WERI-Rb-1 (cell line): ENCODE measurements around the gene KXD1.
"Not testable (repeated sequence)": the region's sequence is repeated elsewhere in the genome, so short reads cannot be mapped to it uniquely, and the experiment has no call there.

Experiments used
- DNase-seq: peaks from one replicate; pipeline ENCODE4 v3.0.0-alpha.2; 2020
- H3K27ac ChIP-seq: fragments of 250-450 bp; sonication (Bioruptor Pico); 2 replicates; pipeline ENCODE4 v1.5.1; 2020; ENCODE audit warnings: mild to moderate bottlenecking, moderate library complexity
- H3K27me3 ChIP-seq: fragments of 250-450 bp; sonication (Bioruptor Pico); 2 replicates; pipeline ENCODE4 v1.5.1; 2021; ENCODE audit warnings: mild to moderate bottlenecking, low read depth, moderate library complexity; ENCODE audit not compliant: insufficient read depth, severe bottlenecking
- H3K36me3 ChIP-seq: fragments of 250-450 bp; sonication (Bioruptor Pico); 2 replicates; pipeline ENCODE4 v1.5.1; 2020; ENCODE audit warnings: mild to moderate bottlenecking, moderate library complexity
- H3K4me3 ChIP-seq: 2 replicates; pipeline ENCODE4 v1.5.1; 2011; ENCODE audit warnings: low read depth, mild to moderate bottlenecking, control low read depth, low read length
- H3K9me3 ChIP-seq: fragments of 250-450 bp; sonication (Bioruptor Pico); 2 replicates; pipeline ENCODE4 v1.5.1; 2021; ENCODE audit warnings: mild to moderate bottlenecking, moderate library complexity; ENCODE audit not compliant: severe bottlenecking
- TF ChIP-seq, protein P1 (sequence below): IDR thresholded peaks from 2 replicates; pipeline ENCODE4 v1.5.1; 2011; ENCODE audit warnings: low read depth, mild to moderate bottlenecking, control low read depth, inconsistent platforms, low read length

The KXD1 gene

GRCh38 chr19:18538115-18538514 is 19.6 kb upstream of the KXD1 start:
- TF ChIP-seq, protein P1, sequence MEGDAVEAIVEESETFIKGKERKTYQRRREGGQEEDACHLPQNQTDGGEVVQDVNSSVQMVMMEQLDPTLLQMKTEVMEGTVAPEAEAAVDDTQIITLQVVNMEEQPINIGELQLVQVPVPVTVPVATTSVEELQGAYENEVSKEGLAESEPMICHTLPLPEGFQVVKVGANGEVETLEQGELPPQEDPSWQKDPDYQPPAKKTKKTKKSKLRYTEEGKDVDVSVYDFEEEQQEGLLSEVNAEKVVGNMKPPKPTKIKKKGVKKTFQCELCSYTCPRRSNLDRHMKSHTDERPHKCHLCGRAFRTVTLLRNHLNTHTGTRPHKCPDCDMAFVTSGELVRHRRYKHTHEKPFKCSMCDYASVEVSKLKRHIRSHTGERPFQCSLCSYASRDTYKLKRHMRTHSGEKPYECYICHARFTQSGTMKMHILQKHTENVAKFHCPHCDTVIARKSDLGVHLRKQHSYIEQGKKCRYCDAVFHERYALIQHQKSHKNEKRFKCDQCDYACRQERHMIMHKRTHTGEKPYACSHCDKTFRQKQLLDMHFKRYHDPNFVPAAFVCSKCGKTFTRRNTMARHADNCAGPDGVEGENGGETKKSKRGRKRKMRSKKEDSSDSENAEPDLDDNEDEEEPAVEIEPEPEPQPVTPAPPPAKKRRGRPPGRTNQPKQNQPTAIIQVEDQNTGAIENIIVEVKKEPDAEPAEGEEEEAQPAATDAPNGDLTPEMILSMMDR, result no peak
- H3K4me3 ChIP-seq, result no peak overlapping the region
- no peak for DNase-seq
- no peaks in the 10 kb centered on the region for H3K27me3 ChIP-seq
- no peak overlapping the region for H3K27ac ChIP-seq
- H3K9me3 ChIP-seq, result no peaks in the 10 kb centered on the region
- peaks cover 54% of the 10 kb centered on the region for H3K36me3 ChIP-seq

DNA sequence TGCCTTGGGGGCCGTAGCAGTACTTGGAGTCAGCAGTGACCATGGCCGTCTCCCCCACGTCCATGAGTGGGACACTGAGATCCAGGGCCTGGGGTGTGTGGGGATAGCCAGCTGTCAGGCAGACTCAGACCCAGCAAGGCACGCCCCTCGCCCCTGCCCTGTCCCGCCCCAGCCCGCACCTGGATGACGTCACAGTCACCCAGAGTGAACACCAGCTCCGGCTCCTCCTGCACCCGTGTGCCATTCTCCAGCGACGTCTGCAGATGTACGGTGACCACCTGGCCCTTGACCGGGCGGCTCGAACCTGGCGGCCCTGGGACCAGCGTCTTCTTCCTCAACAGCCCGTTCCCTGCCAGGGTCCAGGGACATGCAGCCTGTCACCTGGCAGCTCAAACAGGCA is 18.3 kb upstream of the KXD1 start:
- peaks cover 52% of the 10 kb centered on the region for H3K36me3 ChIP-seq
- TF ChIP-seq, protein P1, result no peak
- H3K27me3 ChIP-seq, result no peaks in the 10 kb centered on the region
- no peak for DNase-seq
- H3K27ac ChIP-seq, result no peak overlapping the region
- H3K9me3 ChIP-seq, result no peaks in the 10 kb centered on the region
- H3K4me3 ChIP-seq, result no peak overlapping the region

GRCh38 chr19:18540200-18540599 is 17.5 kb upstream of the KXD1 start:
- H3K36me3 ChIP-seq, result peaks cover 49% of the 10 kb centered on the region
- H3K9me3 ChIP-seq, H3K27ac ChIP-seq, H3K4me3 ChIP-seq, H3K27me3 ChIP-seq, DNase-seq: not testable (repeated sequence)

GRCh38 chr19:18541258-18541991 is 16.2 kb upstream of the KXD1 start:
- DNase-seq, result no peak
- no peaks in the 10 kb centered on the region for H3K9me3 ChIP-seq
- TF ChIP-seq, protein P1, result no peak
- H3K36me3 ChIP-seq, result peaks cover 41% of the 10 kb centered on the region
- H3K4me3 ChIP-seq, result no peak overlapping the region
- H3K27ac ChIP-seq, result no peak overlapping the region
- H3K27me3 ChIP-seq, result no peaks in the 10 kb centered on the region

- TF ChIP-seq, protein P1, result no peak
- Histone ChIP-seq H3K27ac (peak overlapping the region; percentile 53), H3K27me3 (no peaks in the 10 kb centered on the region), H3K9me3 (no peaks in the 10 kb centered on the region), H3K36me3 (peaks cover 32% of the 10 kb centered on the region), H3K4me3 (peak overlapping the region; percentile 59)
- DNase-seq, result no peak
Measured at GRCh38 chr19:18541992-18542940, 15.4 kb upstream of the KXD1 start.
